Measurements from ENCODE around the gene SPATA19.

- TF ChIP-seq SIN3A (IDR thresholded peaks at IDR 0.05; ENCODE audit: borderline replicate concordance, insufficient read depth, low read length) (no peak), POLR2AphosphoS5 (IDR thresholded peaks at IDR 0.05; ENCODE audit: low read depth, low read length) (no peak), TAF1 (IDR thresholded peaks at IDR 0.05; ENCODE audit: borderline replicate concordance, insufficient read depth, low read length) (no peak), FOXP2 (optimal IDR thresholded peaks at IDR 0.05; ENCODE audit: borderline replicate concordance, extremely low read depth, extremely low read length, insufficient read depth) (no peak)
- TF ChIP-seq, protein P1, sequence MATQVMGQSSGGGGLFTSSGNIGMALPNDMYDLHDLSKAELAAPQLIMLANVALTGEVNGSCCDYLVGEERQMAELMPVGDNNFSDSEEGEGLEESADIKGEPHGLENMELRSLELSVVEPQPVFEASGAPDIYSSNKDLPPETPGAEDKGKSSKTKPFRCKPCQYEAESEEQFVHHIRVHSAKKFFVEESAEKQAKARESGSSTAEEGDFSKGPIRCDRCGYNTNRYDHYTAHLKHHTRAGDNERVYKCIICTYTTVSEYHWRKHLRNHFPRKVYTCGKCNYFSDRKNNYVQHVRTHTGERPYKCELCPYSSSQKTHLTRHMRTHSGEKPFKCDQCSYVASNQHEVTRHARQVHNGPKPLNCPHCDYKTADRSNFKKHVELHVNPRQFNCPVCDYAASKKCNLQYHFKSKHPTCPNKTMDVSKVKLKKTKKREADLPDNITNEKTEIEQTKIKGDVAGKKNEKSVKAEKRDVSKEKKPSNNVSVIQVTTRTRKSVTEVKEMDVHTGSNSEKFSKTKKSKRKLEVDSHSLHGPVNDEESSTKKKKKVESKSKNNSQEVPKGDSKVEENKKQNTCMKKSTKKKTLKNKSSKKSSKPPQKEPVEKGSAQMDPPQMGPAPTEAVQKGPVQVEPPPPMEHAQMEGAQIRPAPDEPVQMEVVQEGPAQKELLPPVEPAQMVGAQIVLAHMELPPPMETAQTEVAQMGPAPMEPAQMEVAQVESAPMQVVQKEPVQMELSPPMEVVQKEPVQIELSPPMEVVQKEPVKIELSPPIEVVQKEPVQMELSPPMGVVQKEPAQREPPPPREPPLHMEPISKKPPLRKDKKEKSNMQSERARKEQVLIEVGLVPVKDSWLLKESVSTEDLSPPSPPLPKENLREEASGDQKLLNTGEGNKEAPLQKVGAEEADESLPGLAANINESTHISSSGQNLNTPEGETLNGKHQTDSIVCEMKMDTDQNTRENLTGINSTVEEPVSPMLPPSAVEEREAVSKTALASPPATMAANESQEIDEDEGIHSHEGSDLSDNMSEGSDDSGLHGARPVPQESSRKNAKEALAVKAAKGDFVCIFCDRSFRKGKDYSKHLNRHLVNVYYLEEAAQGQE (IDR thresholded peaks at IDR 0.05; ENCODE audit: insufficient read depth in 1 of 2, low read depth in 2 of 2, low read length in 2 of 2): no peak
Observed at GRCh38 chr11:133832991-133833897, 12.1 kb downstream of the SPATA19 start.

Measured in PFSK-1 (cell line).